Testis (tissue), 2 donors: ENCODE measurements around the gene SPSB3.

ENCODE experiments used
- POLR2A ChIP-seq: fragments of 450-650 bp; IDR thresholded peaks from one replicate; pipeline ENCODE4 v1.6.1; 2017; ENCODE audit warnings: antibody characterized with exemption, mild to moderate bottlenecking, moderate library complexity
- TF ChIP-seq, protein P1 (sequence below), 3 experiments: fragments of 450-650 bp in 2 of 3; fragments of 200-600 bp in 1 of 3; sonication (generic) in 1 of 3; IDR thresholded peaks; one replicate each; pipeline ENCODE4 v1.5.1; 2016 to 2019; ENCODE audit warnings: antibody characterized with exemption in 3 of 3, mild to moderate bottlenecking in 2 of 3, moderate library complexity in 1 of 3

DNA sequence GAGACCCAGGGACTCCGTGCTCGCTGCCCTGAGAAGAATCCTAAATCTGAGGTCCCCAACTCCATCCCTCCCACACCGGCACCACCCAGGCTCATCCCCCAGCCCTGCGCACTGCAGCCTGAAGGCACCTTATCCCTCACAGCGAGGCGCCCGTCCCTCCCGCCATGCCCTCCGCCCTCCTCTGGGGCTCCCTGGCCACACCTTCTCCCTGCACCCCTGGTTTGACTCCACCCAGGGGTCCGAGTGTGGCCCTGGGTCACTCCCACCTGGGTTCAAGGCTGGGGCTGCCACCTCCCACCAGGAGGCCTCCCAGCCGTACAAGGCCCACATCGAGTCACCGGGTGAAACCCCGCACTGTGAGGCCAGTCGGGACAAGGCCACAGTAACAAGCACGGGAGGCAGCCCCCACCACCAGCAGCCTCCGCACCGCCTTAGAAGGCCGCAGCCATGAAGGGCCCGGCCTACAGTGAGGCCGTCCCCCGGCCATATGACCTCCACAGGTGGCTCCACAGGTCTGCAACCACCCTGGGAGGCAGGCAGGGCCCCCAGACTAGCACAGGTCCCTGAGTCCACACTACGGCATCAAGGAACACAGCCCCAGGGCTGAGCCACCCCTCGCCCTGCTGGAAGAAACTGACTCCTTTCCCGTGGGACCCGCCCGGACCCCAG is 36.0 kb upstream of the SPSB3 start:
- TF ChIP-seq, protein P1, sequence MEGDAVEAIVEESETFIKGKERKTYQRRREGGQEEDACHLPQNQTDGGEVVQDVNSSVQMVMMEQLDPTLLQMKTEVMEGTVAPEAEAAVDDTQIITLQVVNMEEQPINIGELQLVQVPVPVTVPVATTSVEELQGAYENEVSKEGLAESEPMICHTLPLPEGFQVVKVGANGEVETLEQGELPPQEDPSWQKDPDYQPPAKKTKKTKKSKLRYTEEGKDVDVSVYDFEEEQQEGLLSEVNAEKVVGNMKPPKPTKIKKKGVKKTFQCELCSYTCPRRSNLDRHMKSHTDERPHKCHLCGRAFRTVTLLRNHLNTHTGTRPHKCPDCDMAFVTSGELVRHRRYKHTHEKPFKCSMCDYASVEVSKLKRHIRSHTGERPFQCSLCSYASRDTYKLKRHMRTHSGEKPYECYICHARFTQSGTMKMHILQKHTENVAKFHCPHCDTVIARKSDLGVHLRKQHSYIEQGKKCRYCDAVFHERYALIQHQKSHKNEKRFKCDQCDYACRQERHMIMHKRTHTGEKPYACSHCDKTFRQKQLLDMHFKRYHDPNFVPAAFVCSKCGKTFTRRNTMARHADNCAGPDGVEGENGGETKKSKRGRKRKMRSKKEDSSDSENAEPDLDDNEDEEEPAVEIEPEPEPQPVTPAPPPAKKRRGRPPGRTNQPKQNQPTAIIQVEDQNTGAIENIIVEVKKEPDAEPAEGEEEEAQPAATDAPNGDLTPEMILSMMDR (IDR thresholded peaks at IDR 0.05), result no peak
- TF ChIP-seq POLR2A, result no peak
